GM21825 (cell line): Measurements from ENCODE around the gene PTGER1.

Source experiments
- ATAC-seq: cut with Tn5 transposase; IDR thresholded peaks from one replicate; pipeline ENCODE4 v1.9.1; 2021; ENCODE audit warnings: mild to moderate bottlenecking, moderate library complexity; ENCODE audit not compliant: unreplicated experiment

PTGER1 gene

DNA sequence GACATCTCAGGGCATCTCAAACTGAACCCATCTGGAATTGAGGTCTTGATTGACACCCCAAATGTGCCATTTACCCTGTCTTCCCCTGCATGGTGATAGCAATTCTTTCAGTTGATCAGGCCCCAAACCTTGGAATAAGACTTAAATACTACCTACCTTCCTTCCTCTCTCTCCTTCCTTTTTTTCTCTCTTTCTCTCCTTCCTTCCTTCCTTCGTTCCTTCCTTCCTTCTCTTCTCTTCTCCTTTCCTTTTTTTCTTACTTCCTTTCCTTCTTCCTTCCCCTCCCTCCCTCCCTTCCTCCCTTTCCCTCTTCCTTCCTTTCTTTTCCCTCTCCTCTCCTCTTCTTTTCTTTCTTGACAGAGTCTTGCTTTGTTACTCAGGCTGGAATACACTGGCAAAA, 28.1 kb upstream of the PTGER1 start:
- no peak for ATAC-seq

DNA sequence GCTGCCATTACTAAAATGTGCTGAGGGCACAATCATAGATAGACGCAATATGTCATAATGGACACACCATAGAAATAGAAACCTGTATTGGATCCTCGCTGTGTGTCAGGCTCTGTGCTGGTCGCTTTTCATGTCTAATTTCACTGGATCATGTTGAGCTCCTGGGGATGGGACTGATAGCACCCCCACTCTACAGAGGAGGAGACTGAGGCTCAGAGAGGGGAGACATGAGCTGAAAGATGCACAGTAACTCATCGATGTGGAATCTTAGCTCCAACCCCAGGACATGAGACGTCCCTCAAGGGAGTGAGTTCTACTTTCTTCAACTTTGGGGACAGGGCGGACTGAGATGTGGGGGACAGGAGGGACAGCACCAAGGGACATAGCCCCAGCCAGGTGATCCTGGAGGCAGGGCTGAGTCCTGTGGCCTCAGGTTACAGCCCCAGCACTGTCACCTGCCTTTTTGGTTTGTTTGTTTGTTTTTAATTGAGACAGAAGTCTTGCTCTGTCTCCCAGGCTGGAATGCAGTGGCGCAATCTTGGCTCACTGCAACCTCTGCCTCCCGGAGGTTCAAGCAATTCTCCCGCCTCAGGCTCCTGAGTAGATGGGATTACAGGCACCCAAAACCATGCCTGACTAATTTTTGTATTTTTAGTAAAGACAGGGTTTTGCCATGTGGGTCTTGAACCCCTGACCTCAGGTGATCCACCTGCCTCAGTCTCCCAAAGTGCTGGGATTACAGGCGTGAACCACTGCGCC, 27.4 kb upstream of the PTGER1 start:
- no peak for ATAC-seq

DNA sequence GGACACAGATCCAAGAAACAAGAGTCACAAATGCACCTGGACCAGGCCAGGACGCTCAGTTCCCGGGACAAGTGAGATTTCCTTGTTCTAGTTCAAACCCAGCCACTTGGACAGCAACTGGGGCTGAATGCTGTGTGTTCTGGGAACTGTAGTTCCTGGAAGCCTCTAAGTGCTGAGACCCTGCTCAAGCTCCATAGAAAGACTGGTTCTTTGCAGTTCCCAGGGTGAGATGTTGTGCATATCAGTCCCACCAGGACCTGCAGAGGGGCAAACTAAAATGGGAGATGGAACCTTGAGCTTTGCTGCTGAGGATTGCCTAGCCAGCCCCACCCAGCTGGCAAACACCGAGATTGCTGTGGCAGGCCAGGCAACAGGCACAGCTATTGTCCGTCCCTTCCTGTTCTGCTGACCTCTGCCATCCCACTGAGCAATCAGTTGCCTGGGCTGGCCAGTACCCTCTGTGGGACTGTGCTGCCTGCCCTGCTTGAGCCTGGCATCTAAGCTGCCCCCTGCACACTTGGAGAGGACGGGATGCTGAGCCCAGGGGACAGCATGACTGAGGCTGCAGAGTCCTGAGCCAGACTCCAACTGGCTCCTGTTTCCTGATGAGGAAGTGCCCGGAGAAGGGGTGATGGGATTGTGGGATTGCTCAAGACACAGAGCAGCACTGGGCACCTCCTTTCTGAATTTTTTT, 22.2 kb upstream of the PTGER1 start:
- no peak for ATAC-seq

DNA sequence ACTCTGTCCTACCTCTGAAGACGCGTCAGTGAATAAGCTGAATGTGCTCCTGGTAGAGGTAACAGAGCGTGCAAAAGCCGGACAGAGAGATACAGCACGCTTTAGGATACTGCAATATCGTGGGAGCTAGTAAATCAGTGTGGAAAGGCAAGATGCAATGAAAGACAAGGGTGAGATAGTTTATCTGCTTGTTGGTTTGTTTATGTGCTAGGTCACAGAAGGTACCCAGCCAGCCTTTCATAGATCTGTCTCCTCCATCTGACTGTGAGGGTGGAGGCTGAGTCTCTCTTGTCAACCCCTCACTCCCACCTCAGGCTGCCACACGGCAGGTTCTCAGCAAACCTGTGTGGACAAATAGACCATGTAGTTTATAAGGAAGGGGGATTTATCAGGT, 21.7 kb upstream of the PTGER1 start:
- no peak for ATAC-seq

DNA sequence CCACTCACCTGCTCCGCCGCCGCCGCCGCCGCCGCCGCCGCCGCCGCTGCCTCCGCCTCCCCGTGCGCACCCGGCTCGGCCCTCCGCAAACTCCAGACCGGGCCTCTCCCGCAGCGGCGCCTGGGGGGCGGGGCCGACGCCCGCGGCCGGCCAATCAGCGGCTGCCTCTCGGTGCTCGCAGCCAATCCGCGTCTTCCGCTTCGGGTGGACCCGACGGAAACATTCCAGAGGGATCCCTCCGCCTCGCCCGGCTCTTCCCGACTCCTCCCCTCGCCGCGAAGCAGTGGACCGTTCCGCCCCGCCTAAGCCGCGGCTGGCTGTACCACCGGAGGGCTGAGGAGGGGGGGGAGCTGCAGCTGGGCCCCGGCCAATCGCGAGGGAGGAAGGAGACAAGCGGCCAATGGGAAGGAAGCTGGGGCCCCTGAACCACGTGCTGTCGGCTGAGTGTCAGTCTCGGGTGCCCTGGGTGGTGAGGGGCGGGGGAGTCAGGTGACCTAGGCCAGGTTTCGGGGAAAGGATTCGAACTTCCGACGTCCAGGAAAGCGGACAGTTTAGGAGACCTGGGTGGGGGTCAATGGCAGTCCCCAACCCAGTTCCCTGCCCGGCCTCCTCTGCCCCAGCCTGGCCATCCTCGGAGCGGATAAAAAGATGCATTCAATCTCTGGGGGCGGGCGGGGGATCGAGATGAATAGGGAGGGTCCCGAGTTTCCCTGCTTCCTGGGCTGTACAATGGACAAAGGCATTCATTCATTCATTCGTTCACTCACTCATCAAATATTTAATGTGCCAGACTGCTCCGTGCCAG, 21.1 kb upstream of the PTGER1 start, which contains the start of gene GIPC1:
Gene GIPC1, minus strand, starts transcription at position 99 of the 805 bp plus-strand sequence. CDS start 13,151 bp downstream, outside the sequence.
- ATAC-seq, result peak; percentile 76

DNA sequence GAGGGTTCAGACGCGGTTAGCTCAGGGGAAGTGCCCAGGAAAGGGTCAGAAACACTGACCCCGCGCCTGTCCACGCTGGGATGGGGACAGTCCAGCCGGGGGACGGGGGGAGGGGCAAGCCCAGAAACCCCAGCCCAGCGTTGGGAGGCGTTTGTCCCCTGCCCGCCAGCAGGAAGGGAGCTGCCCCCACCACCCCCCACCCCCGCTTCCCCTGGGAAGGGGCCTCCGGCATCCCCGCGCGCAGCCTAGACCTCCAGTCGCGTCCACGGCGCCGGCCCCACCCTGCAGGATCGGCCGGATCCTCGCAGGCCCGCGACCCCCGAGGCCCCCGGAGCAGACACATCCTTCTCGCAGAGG, 20.5 kb upstream of the PTGER1 start:
- ATAC-seq, result peak; percentile 11

DNA sequence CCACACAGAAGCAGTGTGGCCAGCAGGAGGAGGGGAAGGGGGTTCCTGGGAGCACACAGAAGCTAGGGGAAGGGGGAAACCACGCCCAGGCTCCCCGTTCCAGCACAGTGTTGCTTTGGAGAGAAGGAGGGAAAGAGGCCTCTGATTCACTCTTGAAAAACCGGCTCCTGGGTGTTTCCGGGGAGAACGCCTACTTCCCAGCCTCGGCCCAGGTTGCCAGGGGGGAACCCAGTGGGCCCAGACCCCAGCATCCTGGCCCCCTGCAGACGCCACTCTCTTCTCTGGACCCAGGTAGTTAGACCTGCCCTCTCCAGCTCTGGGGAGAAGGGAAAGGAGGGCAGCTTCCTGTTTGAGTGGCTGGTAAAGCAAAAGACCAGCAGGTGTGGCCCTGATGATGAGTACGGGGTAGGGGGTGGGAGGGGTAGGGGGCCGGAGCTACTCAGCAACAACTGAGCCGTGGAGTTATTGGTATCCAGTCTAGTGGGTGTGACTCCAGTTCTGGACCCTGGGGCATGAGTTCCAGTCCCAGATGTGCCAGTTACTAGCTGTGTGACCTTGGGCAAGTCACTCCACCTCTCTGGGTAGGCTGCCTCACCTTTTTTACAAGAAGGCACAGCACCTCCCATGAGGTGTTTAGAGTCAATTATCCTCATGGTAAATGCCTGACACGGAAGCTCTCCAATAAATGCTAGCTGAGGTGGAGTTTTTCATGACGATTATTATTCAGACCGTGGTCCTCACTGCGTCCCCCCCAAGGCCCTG, 19.9 kb upstream of the PTGER1 start:
- ATAC-seq, result no peak

DNA sequence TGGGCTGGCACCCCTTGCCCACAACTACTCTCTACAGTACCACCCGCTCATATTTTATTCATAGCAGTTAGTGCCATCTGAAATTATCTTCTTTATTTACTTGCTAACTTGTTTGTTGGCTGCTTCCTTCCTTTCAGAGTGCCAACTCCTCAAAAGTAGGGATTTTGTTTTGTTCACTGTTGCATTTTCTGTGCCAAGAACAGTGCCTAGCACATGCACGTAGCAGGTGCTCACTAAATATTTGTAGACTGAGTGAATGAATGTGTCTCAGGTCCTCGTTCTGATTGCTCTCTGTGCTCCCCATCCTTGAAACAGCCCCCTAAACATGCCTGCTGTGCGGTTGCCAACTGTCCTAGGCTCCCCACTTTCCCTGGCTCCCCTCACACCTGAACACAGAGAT, 19.3 kb upstream of the PTGER1 start:
- no peak for ATAC-seq

DNA sequence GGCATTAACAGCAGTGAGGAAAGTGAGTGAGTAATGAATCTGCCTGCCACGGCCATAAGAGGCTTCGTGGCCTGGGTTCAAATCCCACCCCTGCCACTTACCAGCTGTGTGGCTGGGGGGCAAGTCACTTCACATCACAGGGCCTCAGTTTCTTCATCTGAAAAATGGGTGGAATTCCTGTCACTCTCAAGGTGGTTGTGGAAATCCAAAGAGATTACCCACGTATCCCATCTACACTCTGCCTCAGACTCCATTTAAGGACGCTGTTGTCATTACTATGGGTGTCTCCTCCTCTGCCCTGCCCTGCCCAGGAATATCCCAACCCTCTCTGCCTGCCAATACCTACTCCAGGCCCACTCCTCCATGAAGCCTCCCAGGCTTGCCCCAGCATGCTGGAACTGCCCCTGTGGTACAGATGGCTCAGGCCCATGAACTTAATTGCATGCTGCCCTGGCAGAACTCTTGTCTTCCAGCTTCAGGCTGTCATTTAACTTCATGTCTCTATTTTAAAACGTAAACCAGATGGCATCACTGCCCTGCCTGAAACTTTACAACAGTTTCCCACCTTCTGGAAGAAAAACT, 17.7 kb upstream of the PTGER1 start:
- no peak for ATAC-seq

DNA sequence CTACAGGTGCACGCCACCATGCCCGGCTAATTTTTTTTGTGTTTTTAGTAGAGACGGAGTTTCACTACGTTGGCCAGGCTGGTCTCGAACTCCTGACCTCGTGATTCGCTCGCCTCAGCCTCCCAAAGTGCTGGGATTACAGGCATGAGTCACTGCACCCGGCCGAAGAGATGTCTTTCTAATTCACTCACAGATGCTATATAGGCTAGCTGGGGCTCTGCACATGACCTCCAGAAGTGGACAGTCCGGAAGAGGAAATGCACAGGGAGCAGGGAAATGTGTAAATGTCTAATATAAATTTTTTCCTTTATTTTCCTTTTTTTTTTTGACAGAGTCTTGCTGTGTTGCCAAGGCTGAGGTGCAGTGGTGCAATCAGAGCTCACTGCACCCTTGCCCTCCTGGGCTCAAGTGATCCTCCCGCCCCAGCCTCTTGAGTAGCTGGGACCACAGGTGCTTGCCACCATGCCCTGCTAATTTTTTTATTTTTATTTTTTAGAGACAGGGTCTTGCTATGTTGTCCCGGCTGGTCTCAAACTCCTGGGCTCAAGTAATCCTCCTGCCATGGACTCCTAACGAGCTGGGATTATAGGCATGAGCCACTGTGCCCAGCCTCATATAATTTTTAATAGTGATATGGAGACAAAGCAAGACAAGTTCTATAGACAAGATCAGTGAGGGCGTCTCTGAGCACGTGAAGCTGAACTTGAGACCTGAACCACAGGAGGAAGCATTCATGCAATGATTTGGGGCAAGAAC, 12.4 kb upstream of the PTGER1 start:
- no peak for ATAC-seq

DNA sequence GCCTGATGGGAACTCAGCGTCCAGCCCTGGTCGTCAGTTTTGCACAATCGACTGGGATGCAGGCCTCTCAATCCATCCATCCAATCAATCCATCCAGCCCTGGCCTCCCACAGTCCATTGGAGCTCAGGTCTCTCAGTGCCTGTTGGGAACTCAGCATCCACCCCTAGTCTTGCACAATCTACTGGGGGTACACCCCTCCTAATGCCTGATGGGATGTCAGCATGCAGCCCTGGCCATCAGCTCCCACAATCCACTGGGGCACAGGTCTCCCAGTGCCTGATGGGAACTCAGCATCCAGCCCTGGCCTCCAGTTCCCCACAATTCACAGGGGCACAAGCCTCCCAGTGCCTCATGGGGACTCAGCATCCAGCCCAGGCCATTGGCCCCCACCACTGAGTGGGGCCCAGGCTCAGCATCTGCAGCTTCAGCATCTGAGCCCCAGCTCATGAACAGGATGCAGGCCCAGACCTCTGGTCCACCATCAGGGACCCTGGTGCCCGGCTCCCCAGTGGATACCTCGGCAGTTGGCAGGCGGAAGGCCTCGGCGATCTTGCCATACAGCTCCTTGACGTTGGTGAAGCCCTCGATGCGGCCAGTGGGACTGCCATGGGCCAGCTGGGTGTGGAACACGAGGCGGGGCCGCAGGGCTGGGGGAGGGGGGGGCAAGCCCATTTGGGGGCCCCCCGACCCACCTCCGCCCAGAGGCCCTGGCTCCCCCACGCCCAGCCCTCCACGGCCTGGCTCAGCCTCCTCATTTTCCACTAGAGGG, 7.2 kb upstream of the PTGER1 start:
- ATAC-seq, result no peak

DNA sequence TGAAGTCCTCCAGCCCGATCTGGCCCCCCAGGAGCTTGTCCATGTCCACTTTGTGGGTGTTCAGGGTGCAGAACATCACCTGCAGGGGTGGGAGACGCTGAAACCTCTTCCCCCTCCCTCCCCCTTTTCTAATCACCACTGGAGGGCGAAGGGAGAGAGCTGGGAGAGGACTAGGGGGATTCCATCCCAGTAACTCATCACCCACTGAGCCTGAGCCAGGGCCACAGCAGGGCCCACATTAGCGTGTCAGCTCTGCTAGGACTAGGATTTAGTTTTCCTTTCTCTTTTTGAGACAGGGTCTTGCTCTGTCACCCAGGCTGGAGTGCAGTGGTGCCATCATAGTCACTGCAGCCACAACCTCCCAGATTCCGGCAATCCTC, 5.5 kb upstream of the PTGER1 start:
- no peak for ATAC-seq

DNA sequence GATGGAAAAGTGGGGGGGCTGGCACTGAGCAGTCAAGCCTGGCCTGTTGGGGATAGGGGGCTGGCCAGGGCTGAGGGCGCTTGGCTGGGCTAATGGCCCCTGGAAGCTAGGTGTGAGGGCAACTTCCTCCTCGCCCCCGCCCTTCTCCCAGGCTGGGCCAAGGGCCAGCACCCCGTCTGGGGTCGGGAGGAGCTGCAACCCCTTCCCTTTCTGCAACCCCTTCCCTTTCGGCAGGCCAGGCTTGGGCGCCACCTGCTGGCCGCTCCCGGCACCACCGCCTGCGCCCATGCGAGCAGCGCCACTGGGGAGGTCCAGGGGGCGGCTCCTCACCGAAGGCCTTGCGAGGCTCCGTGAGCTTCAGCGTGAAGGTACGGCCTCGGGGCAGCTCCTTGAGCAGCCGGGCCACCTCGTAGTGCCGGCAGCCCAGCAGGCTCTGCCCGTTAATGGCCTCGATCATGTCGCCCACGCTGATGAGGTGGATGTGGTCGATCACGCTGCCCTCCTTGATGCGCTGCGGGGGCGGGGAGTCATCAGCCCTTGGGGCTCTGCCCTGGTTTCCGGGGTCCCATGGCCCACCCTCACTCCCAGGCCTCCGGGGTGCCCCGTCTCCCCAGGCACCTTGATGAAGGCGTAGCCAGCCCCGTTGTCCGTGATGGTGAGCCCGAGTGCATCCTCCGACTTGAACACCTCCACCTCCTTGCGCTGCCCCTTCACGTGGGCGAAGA, 5.0 kb upstream of the PTGER1 start:
- no peak for ATAC-seq

DNA sequence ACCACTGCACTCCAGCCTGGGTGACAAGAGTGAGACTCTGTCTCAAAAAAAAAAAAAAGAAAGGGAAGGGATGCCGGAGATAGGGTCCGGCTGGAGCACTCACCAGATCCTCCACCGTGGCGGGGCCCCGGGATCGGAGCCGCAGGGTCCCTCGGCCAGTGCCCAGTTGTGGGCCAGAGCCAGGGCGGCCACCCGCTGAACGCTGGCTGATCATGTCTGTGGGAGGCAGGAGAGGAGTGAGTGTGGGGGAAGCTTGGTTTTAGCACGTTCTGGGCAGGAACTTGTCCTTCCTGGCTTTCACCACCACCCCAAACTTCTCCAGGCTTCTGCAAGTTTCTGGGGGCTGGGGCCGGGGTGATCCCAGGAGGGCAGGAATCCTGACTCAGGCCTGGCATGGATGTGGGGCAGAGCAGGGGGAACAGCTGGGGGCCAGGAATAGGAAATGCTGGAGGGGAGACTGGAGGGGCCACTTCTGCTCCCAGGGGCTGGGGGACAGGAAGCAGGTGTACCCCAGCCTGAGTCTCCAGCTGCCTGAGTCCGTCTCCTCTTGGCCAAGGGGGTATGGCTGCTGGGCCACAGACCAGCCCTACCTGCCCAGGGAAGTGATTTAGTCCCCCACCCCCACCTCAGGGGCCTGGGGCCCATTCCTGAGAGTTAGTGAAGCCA, 4.3 kb upstream of the PTGER1 start:
- no peak for ATAC-seq

DNA sequence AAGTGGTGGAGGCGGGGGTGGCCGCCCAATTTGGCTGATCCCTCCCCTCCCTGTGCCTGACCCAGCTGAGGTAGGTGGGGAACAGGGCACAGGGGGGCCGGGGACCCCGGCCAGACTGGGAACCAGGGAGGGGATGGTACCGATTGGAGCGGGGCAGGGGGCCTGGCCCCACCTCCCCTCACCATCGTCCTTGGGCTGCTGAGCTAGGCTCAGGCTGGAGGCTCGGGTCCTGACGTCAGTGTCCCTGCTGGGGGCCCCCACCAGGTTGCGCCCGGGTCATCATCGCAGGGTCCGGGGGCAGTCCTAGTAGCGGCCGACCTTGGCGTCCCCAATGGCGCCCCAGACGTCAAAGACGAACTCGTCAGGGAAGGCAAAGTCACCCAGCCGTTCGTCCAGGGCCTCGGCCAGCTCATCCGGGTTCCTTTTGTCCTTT, 3.0 kb upstream of the PTGER1 start:
- no peak for ATAC-seq

DNA sequence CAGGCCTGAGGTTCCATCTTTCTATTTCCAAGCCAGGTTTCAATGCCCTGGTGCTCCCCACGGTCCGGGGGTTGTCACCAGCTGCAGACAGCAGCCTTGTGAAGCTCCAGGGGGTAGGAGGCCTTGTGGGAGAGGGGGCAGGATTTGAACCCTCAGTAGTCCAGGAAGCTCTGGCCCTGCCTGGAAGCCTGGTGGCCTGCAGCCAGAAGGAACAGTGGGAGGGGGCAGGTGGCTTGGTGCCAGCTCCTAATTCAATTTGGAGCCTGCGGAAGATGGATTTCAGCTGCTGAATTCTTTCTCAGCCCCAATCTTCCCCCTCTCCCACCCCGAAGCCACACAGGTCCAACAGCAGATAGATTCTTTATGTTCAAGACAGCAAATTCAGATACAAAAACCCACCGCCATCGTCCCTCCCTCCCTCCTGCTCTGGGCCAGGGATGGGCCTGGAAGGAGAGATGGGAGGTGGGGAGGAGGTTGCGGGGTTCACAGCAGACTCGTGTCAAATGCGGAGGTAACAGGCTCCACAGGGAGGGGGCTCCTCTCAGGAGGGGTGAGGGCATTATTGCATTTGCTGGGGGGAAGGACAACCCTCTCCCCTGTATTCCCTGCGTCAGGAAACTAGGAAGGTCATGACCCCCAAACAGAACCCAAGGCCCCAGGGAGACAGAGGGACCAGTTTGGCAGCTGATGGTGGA, 2.4 kb upstream of the PTGER1 start:
- ATAC-seq, result no peak

DNA sequence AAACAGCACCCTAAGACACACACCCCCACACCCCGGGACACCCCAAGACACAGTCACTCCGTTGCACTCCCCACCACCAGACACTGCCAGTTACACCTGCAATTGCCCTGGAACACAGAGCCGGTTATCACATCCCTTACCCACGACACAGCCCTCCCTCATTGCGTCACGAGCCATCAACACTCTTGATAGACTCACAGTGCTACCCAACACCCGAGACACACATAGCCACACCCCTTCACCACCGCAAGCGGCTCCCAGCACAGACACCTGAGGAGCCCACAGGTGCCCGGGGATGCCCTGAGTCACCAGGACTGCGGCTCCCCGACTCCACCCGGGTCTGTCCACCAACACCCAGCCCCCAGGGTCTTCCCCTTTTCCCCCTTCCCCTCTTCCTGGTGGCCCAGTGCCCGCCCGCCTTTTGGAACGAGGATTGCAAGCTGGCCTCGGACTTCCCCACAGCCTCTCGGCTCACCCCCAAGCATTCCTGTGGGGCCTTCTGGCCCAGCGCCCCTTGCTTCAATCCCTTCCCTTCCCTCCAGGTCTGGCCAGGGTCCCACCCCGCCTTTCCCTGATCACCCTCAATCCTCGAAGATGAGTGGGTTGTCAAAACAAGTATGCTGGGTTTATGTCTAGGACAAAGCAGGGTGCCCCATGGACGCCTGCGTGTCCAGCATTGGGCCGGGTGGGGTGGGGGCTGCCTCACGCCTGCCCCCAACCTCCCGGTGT, 1.7 kb upstream of the PTGER1 start:
- no peak for ATAC-seq
